CD4-positive, alpha-beta T cell treated with Interferon gamma for 1 hour (primary cell): Measurements from ENCODE around the gene CEACAM3.
A peak's percentile ranks its signal among the peaks of the same experiment; 100 is the strongest.

Source experiments
- DNase-seq: peaks from one replicate; pipeline ENCODE4 v3.0.0-alpha.2; 2020

The CEACAM3 gene

DNA sequence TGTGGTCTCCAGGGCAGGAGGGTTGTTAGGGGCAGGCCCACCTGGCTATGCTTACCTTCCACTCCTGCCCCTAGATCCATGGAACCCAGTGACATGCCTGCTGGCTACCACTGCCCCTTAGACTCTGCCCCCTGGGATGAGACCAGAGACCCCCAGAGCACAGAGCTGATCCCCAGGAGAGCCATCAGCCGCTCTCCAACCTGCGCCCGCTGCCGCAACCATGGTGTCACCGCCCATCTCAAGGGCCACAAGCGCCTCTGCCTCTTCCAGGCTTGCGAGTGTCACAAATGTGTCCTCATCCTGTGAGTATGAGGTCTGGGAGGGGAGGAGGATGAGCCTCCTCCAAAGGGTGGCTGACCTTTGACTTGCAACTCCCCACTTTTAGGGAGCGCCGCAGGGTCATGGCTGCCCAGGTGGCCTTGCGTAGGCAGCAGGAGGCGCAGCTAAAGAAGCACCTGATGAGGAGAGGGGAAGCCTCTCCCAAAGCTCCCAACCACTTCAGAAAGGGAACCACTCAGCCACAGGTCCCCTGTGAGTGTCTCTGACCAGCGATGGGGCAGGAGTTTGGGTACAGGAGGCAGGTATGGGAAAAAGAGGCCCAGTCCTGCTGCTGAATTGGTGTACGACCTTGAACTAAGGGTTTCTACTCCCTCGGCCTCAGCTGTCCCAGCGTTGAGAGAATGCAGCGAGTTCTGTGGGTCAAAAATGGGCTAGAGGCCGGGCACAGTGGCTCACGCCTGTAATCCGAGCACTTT is 51.1 kb downstream of the CEACAM3 start:
- DNase-seq: no peak

DNA sequence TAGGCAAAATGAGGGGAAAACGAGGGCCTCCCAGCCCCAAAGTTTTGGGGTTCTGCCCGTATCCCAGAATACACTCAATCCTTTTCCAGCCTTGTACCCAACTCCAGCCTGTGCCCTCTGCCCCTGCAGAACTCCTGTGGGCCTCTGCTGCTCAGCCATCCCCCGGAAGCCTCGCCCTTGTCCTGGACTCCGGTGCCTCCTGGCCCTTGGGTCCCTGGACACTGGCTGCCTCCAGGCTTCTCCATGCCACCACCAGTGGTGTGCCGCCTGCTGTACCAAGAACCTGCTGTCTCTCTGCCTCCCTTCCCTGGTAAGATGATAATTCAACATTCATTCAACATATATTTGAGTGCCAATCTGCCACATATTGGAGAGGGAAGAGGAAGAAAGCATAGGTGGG is 52.3 kb downstream of the CEACAM3 start:
- no peak for DNase-seq

DNA sequence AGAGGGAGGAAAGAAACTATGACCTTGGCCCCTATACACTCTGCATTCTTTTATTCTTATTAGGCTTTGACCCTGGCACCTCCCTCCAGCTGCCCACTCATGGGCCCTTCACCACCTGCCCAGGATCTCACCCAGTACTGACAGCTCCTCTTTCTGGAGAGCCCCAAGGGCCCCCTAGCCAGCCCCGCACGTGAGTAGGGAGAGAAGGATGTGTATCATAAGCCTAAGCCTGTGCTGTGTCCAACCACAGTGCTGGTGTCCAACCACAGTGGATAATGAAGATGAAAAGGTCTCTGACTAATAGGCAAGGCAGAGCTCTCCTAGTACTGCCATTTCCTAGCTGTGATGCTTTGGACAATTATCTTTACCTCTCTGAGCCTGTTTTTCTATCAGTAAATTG is 52.7 kb downstream of the CEACAM3 start:
- no peak for DNase-seq

DNA sequence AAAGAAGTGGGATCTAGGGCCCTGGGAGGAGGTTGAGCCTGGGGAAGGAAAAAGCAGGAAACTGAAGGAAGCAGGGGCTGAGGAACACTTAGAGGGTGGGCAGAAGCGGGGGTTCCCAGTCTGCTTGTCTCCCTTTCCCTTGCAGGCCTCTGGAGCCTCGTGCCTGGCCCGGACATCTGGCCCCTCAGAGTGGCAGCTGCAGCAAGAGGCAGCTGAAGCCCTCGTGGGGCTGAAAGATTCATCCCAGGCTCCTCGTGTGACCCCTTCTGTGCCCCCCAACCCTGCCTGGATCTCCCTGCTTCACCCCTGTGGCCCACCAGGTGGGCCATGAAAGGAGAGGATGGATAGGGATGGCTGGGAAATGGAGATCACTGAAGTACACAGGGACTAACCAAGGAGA is 54.0 kb downstream of the CEACAM3 start:
- DNase-seq: no peak

DNA sequence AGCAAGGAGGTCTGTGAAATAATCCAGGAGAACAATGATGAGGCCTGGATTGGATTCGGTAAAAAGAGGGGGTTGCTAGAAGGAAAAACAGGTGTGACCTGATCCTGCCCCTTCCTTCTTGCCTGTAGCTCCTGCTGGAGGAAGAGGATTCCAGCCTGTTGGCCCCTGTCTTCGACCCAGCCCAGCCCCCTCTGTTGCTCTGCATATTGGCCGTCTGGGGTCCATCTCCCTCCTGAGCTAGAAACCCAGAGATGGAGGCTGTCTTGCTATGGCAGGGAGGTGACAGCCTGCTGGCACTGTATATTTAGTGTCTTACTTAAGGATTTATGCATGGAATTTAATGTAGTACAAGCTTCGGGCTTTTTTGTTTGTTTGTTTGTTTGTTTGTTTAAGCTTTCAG is 55.1 kb downstream of the CEACAM3 start:
- DNase-seq: no peak

DNA sequence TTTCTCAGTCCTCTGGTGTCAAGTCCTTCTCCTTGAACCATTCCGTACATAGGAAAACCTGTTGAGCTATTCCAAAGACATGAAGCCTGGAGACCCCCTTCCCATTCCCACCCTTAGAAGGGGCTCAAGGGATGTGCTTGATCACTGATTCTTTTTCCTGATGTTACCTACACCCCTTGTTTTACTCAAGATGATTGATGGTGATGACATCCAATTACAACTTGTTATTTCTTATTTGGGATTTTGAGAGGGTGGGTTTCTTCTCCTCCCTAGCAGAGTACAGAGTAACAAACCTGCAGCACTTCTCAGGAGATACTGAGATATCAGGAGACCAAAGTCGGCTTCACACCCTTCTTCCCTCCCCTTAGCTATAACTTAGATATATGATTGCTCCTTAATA is 57.0 kb downstream of the CEACAM3 start:
- no peak for DNase-seq

DNA sequence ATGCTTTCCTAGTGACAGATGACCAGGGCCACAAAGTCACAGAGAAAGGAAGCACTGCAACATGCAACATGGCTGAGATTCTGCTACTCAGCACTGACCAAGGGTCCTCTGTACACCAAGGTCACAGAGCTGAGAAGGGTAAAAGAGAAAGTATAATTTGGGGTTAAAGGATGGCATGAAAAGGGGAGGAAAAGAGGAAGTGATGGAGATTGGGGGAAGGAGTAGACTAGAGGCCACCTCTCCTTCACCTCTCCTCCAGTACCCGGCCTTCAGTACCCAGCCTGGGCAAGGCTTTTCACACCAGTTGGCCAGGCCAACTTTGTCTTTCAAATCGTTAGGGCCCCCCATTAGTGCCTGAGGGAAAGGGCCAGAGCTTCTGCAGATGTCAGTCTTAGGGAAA is 57.4 kb downstream of the CEACAM3 start:
- no peak for DNase-seq

DNA sequence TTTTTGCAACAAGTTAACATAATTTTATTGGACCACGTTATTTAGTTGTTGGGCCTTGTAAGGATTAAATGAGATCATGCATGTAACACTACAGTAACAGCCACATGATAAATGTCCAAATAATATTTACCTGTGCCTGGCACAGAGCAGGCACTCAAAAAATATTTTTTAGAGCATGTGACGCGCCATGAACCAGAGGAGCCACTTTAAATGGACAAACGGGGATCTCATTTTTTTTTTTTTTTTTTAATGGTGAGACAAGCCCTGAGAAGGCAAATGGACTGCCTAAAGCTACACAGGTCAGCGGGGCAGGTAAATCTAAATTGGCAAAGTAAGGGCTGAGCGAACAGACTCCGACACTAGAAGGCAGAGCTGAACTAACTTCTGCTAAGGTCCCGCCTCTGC is 62.8 kb downstream of the CEACAM3 start:
- DNase-seq: no peak

DNA sequence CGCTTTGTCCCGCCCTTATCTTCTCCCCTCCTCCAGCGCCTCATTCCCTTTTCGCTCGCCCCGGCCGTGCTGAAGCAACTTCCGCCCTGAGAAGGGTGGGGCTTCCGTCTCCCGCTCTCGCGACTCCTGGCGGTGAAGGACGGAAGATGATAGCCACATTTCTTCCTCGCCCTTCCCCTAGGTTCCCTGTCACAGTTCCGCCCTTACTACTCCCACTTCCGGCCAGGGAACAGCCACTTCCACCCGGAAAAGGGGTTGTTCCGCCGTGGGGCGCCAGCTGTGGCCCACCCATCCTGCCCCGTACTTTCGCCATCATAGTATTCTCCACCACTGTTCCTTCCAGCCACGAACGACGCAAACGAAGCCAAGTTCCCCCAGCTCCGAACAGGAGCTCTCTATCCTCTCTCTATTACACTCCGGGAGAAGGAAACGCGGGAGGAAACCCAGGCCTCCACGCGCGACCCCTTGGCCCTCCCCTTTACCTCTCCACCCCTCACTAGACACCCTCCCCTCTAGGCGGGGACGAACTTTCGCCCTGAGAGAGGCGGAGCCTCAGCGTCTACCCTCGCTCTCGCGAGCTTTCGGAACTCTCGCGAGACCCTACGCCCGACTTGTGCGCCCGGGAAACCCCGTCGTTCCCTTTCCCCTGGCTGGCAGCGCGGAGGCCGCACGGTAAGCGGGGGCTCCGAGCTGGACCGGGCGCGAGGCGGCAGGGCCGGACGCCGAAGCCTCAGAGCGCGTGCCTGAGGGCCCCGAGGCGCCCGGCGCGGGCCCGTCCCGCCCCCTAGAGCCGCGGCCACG is 63.4 kb downstream of the CEACAM3 start, which contains the start of gene RPS19:
TSS of gene RPS19 (plus strand) at position 638 of the 801 bp plus-strand sequence. CDS start 520 bp downstream, outside the sequence.
- DNase-seq: peak; percentile 97

DNA sequence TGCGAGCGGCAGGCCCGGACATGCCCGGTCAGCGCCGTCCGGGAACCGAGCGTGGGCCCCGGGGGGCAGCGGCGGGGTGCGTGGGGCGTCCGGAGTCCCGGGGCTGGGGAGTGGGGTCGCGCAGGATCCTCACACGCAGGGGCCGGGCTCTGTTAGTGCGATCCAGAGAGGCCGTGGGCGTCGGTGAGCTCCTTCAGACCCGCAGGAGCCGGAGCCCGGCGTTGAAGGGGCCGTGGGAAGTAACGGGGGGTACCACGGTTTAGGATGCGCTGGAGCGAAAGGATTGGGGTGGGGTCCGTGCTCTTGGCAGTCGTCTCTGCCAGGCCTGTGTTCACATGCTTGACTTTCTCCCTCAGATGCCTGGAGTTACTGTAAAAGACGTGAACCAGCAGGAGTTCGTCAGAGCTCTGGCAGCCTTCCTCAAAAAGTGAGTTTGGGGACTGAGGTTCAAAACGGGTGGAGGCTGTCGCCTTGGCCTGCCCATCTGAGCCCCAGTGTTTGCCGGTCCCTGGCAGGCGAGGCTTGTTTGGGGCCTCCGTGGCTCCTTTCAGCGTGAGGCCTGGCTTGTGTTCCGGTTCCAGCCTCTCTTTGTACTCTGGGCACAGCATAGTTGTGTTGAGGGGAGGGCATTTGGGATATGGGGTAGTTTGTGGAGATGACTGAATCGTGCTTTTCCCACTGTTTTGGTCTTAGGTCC is 64.2 kb downstream of the CEACAM3 start:
- DNase-seq: no peak
